ENCODE results near the gene SMYD3.

- TF ChIP-seq CTCF (IDR thresholded peaks at IDR 0.05; ENCODE audit: extremely low read depth in 1 of 2, insufficient read depth in 1 of 2, low read depth in 1 of 2, low read length in 2 of 2) (no peak), POLR2AphosphoS5 (IDR thresholded peaks at IDR 0.05; ENCODE audit: insufficient read depth, low read depth, low read length) (no peak), POLR2A (IDR thresholded peaks at IDR 0.05; ENCODE audit: low read depth, low read length) (no peak)
Measured at GRCh38 chr1:246311461-246311860, 195.6 kb downstream of the SMYD3 start.
